Mesenchymal stem cell (in vitro differentiated cells and primary cell): ENCODE results near the gene MBP.

Experiments used
- DNase-seq: peaks from one replicate; pipeline ENCODE4 v3.0.0-alpha.2; 2013
- H2AFZ ChIP-seq: one replicate; pipeline ENCODE4 v1.6.1; 2013; ENCODE audit warnings: low read depth, mild to moderate bottlenecking, control low read depth, inconsistent platforms, low read length, moderate library complexity
- H2AK5ac ChIP-seq: 2 replicates; pipeline ENCODE4 v1.6.1; 2013; ENCODE audit warnings: low read length, moderate library complexity, mild to moderate bottlenecking, inconsistent platforms; ENCODE audit not compliant: severe bottlenecking
- H2BK120ac ChIP-seq: one replicate; pipeline ENCODE4 v1.6.1; 2013; ENCODE audit warnings: low read depth, mild to moderate bottlenecking, inconsistent platforms, low read length, moderate library complexity
- H2BK12ac ChIP-seq, 2 experiments: one replicate each; pipeline ENCODE4 v1.6.1; 2013; ENCODE audit warnings: inconsistent platforms in 2 of 2, low read length in 2 of 2, mild to moderate bottlenecking in 2 of 2, moderate library complexity in 2 of 2, control low read depth in 1 of 2
- H2BK15ac ChIP-seq: one replicate; pipeline ENCODE4 v1.6.1; 2013; ENCODE audit warnings: mild to moderate bottlenecking, low read depth, inconsistent platforms; ENCODE audit not compliant: poor library complexity, severe bottlenecking
- H2BK5ac ChIP-seq: 2 replicates; pipeline ENCODE4 v1.6.1; 2013; ENCODE audit warnings: low read depth, mild to moderate bottlenecking, low read length, control low read depth, inconsistent platforms; ENCODE audit not compliant: poor library complexity, severe bottlenecking
- H3K14ac ChIP-seq, 2 experiments: one replicate each; pipeline ENCODE4 v1.6.1; 2013; ENCODE audit warnings: inconsistent platforms in 2 of 2, low read length in 2 of 2, control low read depth in 1 of 2, mild to moderate bottlenecking in 1 of 2, moderate library complexity in 1 of 2
- H3K18ac ChIP-seq, 2 experiments: one replicate each; pipeline ENCODE4 v1.6.1; 2013; ENCODE audit warnings: inconsistent platforms in 2 of 2, low read length in 2 of 2, control low read depth in 1 of 2, low read depth in 1 of 2, mild to moderate bottlenecking in 1 of 2
- H3K23ac ChIP-seq, 2 experiments: one replicate each; pipeline ENCODE4 v1.6.1; 2013; ENCODE audit warnings: inconsistent platforms in 2 of 2, low read length in 2 of 2, mild to moderate bottlenecking in 2 of 2, moderate library complexity in 2 of 2, control low read depth in 1 of 2
- H3K27ac ChIP-seq: 2 replicates; pipeline ENCODE4 v1.5.1; 2013; ENCODE audit warnings: mild to moderate bottlenecking, moderate library complexity, low read length, control low read depth, inconsistent platforms; ENCODE audit not compliant: poor library complexity, severe bottlenecking
- H3K27me3 ChIP-seq, 2 experiments: 2 replicates each; pipeline versions ENCODE4 v1.6.1 to v1.7.0; 2013; ENCODE audit warnings: low read length in 2 of 2, mild to moderate bottlenecking in 2 of 2, moderate library complexity in 2 of 2, control low read depth in 1 of 2, inconsistent platforms in 1 of 2; ENCODE audit not compliant: control insufficient read depth in 1 of 2, insufficient read depth in 1 of 2
- H3K36me3 ChIP-seq, 2 experiments: 2 replicates each; pipeline versions ENCODE4 v1.6.1 to v1.7.0; 2013; ENCODE audit warnings: low read length in 2 of 2, control low read depth in 1 of 2, inconsistent platforms in 1 of 2, low read depth in 1 of 2, mild to moderate bottlenecking in 1 of 2; ENCODE audit not compliant: insufficient read depth in 2 of 2, control insufficient read depth in 1 of 2
- H3K4ac ChIP-seq, 2 experiments: one replicate each; pipeline ENCODE4 v1.6.1; 2013; ENCODE audit warnings: inconsistent platforms in 2 of 2, low read length in 2 of 2, mild to moderate bottlenecking in 2 of 2, moderate library complexity in 2 of 2, control low read depth in 1 of 2, low read depth in 1 of 2
- H3K4me1 ChIP-seq: 2 replicates; pipeline ENCODE4 v1.6.1; 2013; ENCODE audit warnings: low read depth, low read length, control low read depth; ENCODE audit not compliant: control insufficient read depth, insufficient read depth
- H3K4me2 ChIP-seq: 2 replicates; pipeline ENCODE4 v1.6.1; 2013; ENCODE audit warnings: low read length, mild to moderate bottlenecking, inconsistent platforms; ENCODE audit not compliant: poor library complexity, severe bottlenecking
- H3K4me3 ChIP-seq, 2 experiments: 2 replicates each; pipeline versions ENCODE4 v1.5.1 to v1.7.0; 2013; ENCODE audit warnings: low read length in 2 of 2, mild to moderate bottlenecking in 2 of 2, control low read depth in 1 of 2, low read depth in 1 of 2; ENCODE audit not compliant: insufficient read depth in 1 of 2
- H3K79me1 ChIP-seq: replicated peaks from 2 replicates; pipeline ENCODE4 v1.6.1; 2013; ENCODE audit warnings: mild to moderate bottlenecking, control low read depth, low read length, inconsistent platforms; ENCODE audit not compliant: poor library complexity, severe bottlenecking
- H3K9ac ChIP-seq: 2 replicates; pipeline ENCODE4 v1.7.0; 2013; ENCODE audit warnings: mild to moderate bottlenecking, low read length, moderate library complexity
- H3K9me3 ChIP-seq: 2 replicates; pipeline ENCODE4 v1.7.0; 2013; ENCODE audit warnings: mild to moderate bottlenecking, low read length; ENCODE audit not compliant: control insufficient read depth
- H4K8ac ChIP-seq: one replicate; pipeline ENCODE4 v1.6.1; 2013; ENCODE audit warnings: inconsistent platforms, mild to moderate bottlenecking, low read length, moderate library complexity
- H4K91ac ChIP-seq: one replicate; pipeline ENCODE4 v1.6.1; 2013; ENCODE audit warnings: mild to moderate bottlenecking, low read length, inconsistent platforms
- WGBS: methylation state at CpG from one replicate; pipeline ENCODE4 v1.1.7; 2013; ENCODE audit warnings: mixed read lengths; 5-methylcytosine and 5-hydroxymethylcytosine counted together

The MBP gene

GRCh38 chr18:76984193-76985155 is 148.1 kb downstream of the MBP start:
- no peak overlapping the region for H4K8ac ChIP-seq
- no peak overlapping the region for H2AK5ac ChIP-seq
- no peaks in the 10 kb centered on the region for H3K9me3 ChIP-seq
- H3K4me3 ChIP-seq: no peak overlapping the region
- H3K27me3 ChIP-seq: no peaks in the 10 kb centered on the region
- H3K4me2 ChIP-seq: no peak overlapping the region
- H3K14ac ChIP-seq: peak overlapping the region in 1 of 2 experiments; percentile 55
- H2BK15ac ChIP-seq: no peak overlapping the region
- H3K18ac ChIP-seq: no peak overlapping the region
- WGBS: 91% methylated on average over 40 of the region's 40 CpGs
- no peak overlapping the region for H2BK5ac ChIP-seq
- H3K4ac ChIP-seq: peak overlapping the region in 1 of 2 experiments; percentile 49
- no peak overlapping the region for H2BK120ac ChIP-seq
- H2BK12ac ChIP-seq: no peak overlapping the region
- no peak for DNase-seq
- peak overlapping the region; percentile 5 for H4K91ac ChIP-seq
- no peak overlapping the region for H3K27ac ChIP-seq
- H3K4me1 ChIP-seq: peaks cover 15% of the 10 kb centered on the region
- no peak overlapping the region for H2AFZ ChIP-seq
- no peaks in the 10 kb centered on the region for H3K79me1 ChIP-seq
- no peak overlapping the region for H3K9ac ChIP-seq
- peaks cover 2 to 6% of the 10 kb centered on the region in 2 experiments for H3K36me3 ChIP-seq
- no peak overlapping the region for H3K23ac ChIP-seq

DNA sequence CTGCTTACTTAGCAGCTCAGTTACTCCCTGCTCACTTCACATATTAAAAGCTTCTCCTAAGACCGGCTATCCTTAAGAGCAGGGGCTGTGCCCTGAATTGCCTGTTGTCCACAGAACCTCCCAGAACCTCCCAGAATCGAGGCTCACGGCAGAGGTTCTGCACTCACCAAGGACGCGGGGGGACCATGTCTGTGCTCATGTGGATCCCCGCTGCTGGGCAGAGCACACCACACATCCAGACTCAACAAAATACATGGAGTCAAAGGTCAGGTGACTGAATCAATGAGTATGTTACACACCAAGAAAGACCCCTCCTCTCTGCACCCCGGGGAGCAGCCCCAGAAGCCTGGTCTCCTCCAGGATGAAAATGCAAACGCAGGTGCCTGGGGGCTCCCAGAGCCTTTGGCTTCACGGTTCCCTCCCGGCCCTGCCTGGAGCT is 149.0 kb downstream of the MBP start:
- no peak overlapping the region for H3K23ac ChIP-seq
- no peak overlapping the region for H2AK5ac ChIP-seq
- H2BK15ac ChIP-seq: no peak overlapping the region
- H2BK5ac ChIP-seq: no peak overlapping the region
- no peak for DNase-seq
- no peak overlapping the region for H3K4me2 ChIP-seq
- no peaks in the 10 kb centered on the region for H3K27me3 ChIP-seq
- no peak overlapping the region for H4K8ac ChIP-seq
- no peak overlapping the region for H2BK120ac ChIP-seq
- H2BK12ac ChIP-seq: no peak overlapping the region
- H2AFZ ChIP-seq: no peak overlapping the region
- H3K14ac ChIP-seq: no peak overlapping the region
- no peaks in the 10 kb centered on the region for H3K9me3 ChIP-seq
- H3K27ac ChIP-seq: no peak overlapping the region
- H3K4me3 ChIP-seq: no peak overlapping the region
- H3K18ac ChIP-seq: no peak overlapping the region
- WGBS: 55% methylated on average over 10 of the region's 10 CpGs
- peaks cover 10 to 13% of the 10 kb centered on the region in 2 experiments for H3K36me3 ChIP-seq
- peaks cover 15% of the 10 kb centered on the region for H3K4me1 ChIP-seq
- no peak overlapping the region for H3K4ac ChIP-seq
- H3K79me1 ChIP-seq: no peaks in the 10 kb centered on the region
- no peak overlapping the region for H4K91ac ChIP-seq
- H3K9ac ChIP-seq: peak overlapping the region; percentile 37

GRCh38 chr18:76982841-76983583 is 149.6 kb downstream of the MBP start:
- Histone ChIP-seq H3K9ac (peak overlapping the region; percentile 37), H3K27me3 (no peaks in the 10 kb centered on the region), H3K4me3 (no peak overlapping the region), H2AFZ (peak overlapping the region; percentile 65), H2BK15ac (no peak overlapping the region), H3K14ac (no peak overlapping the region), H2BK120ac (no peak overlapping the region), H3K23ac (no peak overlapping the region), H2BK12ac (no peak overlapping the region), H4K91ac (no peak overlapping the region), H2AK5ac (no peak overlapping the region), H4K8ac (no peak overlapping the region), H3K4me1 (peaks cover 10% of the 10 kb centered on the region), H3K27ac (no peak overlapping the region), H3K36me3 (peaks cover 10 to 13% of the 10 kb centered on the region in 2 experiments), H3K4ac (no peak overlapping the region), H3K18ac (no peak overlapping the region), H3K79me1 (no peaks in the 10 kb centered on the region), H3K4me2 (peak overlapping the region; percentile 30), H2BK5ac (no peak overlapping the region), H3K9me3 (no peaks in the 10 kb centered on the region)
- DNase-seq: peak; percentile 71
- WGBS: 27% methylated on average over 12 of the region's 15 CpGs

DNA sequence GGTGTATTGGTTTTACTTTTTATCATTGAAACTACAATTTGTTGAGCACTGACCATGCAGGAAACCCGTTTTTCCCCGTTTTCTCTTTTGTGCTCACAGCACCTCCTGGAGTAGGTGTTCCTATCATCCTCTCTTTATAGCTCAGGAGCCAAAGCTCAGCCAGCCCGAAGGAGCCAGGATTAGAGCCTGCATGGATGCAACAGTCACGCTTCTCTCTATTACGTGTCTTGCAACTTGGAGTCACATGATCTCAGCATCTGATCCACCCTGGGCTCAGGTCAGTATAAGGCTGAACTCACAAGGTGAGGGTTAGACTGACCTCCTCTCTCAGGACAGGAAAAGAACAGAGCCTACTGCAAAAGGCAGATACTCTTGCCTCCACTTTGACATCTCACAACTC is 150.5 kb downstream of the MBP start:
- no peak overlapping the region for H3K4me2 ChIP-seq
- no peak overlapping the region for H2BK5ac ChIP-seq
- H3K9me3 ChIP-seq: no peaks in the 10 kb centered on the region
- no peak for DNase-seq
- H3K4me1 ChIP-seq: peaks cover 9% of the 10 kb centered on the region
- no peak overlapping the region for H2AK5ac ChIP-seq
- H2BK12ac ChIP-seq: no peak overlapping the region
- no peak overlapping the region for H4K8ac ChIP-seq
- no peak overlapping the region for H2BK15ac ChIP-seq
- H3K36me3 ChIP-seq: peaks cover 12 to 16% of the 10 kb centered on the region in 2 experiments
- no peak overlapping the region for H3K18ac ChIP-seq
- no peaks in the 10 kb centered on the region for H3K27me3 ChIP-seq
- H3K23ac ChIP-seq: no peak overlapping the region
- no peak overlapping the region for H3K27ac ChIP-seq
- no peak overlapping the region for H3K14ac ChIP-seq
- no peak overlapping the region for H3K4ac ChIP-seq
- no peak overlapping the region for H3K9ac ChIP-seq
- no peak overlapping the region for H4K91ac ChIP-seq
- no peak overlapping the region for H2BK120ac ChIP-seq
- no peaks in the 10 kb centered on the region for H3K79me1 ChIP-seq
- 89% methylated on average over 5 of the region's 5 CpGs for WGBS
- no peak overlapping the region for H2AFZ ChIP-seq
- no peak overlapping the region for H3K4me3 ChIP-seq
